Uterus (tissue), 2 donors: ENCODE measurements around the gene LRRIQ4.

Experiments
- POLR2A ChIP-seq, 2 donors: fragments of 450-650 bp; IDR thresholded peaks; one replicate each; pipeline ENCODE4 v1.6.1; 2016; ENCODE audit warnings: antibody characterized with exemption in 2 of 2, mild to moderate bottlenecking in 1 of 2, moderate library complexity in 1 of 2
- TF ChIP-seq, protein P1 (sequence below), 4 experiments: fragments of 200-600 bp in 2 of 4; fragments of 450-650 bp in 2 of 4; sonication (generic) in 2 of 4; IDR thresholded peaks; one replicate each; pipeline ENCODE4 v1.5.1; 2016 to 2019; ENCODE audit warnings: antibody characterized with exemption in 4 of 4, mild to moderate bottlenecking in 2 of 4, moderate library complexity in 1 of 4

DNA sequence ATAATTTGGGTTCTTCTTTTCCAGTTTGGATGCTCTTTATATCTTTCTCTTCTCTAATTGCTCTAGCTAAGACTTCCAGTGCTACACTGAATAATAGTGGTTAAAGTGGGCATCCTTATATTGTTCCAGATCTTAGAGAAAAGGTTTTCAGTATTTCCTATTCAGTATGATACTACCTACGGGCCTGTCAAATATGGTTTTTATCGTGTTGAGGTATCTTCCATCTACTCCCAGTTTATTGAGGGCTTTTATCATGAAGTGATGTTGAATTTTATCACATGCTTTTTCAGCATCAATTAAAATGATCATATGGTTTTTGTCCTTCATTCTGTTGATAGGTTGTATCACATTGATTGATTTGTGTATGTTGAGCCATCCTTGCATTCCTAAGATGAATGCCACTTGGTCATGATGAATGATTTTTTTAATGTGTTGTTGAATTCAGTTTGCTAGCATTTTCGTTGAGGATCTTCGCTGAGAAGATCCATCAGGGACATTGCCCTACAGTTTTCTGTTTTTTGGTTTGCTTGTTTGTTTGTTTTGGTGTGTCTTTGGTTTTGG, 3.0 kb downstream of the LRRIQ4 start:
- TF ChIP-seq, protein P1, sequence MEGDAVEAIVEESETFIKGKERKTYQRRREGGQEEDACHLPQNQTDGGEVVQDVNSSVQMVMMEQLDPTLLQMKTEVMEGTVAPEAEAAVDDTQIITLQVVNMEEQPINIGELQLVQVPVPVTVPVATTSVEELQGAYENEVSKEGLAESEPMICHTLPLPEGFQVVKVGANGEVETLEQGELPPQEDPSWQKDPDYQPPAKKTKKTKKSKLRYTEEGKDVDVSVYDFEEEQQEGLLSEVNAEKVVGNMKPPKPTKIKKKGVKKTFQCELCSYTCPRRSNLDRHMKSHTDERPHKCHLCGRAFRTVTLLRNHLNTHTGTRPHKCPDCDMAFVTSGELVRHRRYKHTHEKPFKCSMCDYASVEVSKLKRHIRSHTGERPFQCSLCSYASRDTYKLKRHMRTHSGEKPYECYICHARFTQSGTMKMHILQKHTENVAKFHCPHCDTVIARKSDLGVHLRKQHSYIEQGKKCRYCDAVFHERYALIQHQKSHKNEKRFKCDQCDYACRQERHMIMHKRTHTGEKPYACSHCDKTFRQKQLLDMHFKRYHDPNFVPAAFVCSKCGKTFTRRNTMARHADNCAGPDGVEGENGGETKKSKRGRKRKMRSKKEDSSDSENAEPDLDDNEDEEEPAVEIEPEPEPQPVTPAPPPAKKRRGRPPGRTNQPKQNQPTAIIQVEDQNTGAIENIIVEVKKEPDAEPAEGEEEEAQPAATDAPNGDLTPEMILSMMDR (IDR thresholded peaks at IDR 0.05): no peak
- TF ChIP-seq POLR2A (IDR thresholded peaks at IDR 0.05): no peak
